Smooth muscle cell (in vitro differentiated cells): ENCODE data around the gene LCE1C. TPM values are rescaled to one million over a fixed set of nuclear protein-coding genes. Genes with fewer than 3 reads are reported as not detected.

Source experiments
- DNase-seq: peaks from one replicate; lab custom pipeline; 2025; ENCODE audit not compliant: unreplicated experiment; lab: John Stamatoyannopoulos, UW
- H2AFZ ChIP-seq: fragments of 200-600 bp; sonication (generic); 2 replicates; pipeline ENCODE4 v1.6.0; 2016; ENCODE audit warnings: antibody characterized with exemption, low read depth, mild to moderate bottlenecking
- H3F3A ChIP-seq: fragments of 200-600 bp; sonication (generic); 2 replicates; pipeline ENCODE4 v1.6.0; 2017; ENCODE audit warnings: antibody characterized with exemption, low read depth
- H3K27ac ChIP-seq: fragments of 200-600 bp; sonication (generic); 2 replicates; pipeline ENCODE4 v1.5.1; 2016; ENCODE audit warnings: low read depth, mild to moderate bottlenecking
- H3K27me3 ChIP-seq: fragments of 200-600 bp; sonication (generic); 2 replicates; pipeline ENCODE4 v1.6.1; 2016; ENCODE audit warnings: low read depth, mild to moderate bottlenecking
- H3K36me3 ChIP-seq: fragments of 200-600 bp; sonication (generic); 2 replicates; pipeline ENCODE4 v1.5.1; 2016; ENCODE audit warnings: low read depth
- H3K4me1 ChIP-seq: fragments of 200-600 bp; sonication (generic); 2 replicates; pipeline ENCODE4 v1.5.1; 2016; ENCODE audit warnings: low read depth
- H3K4me2 ChIP-seq: fragments of 200-600 bp; sonication (generic); 2 replicates; pipeline ENCODE4 v1.6.0; 2016; ENCODE audit warnings: mild to moderate bottlenecking
- H3K4me3 ChIP-seq: fragments of 200-600 bp; sonication (generic); 2 replicates; pipeline ENCODE4 v1.5.1; 2016; ENCODE audit warnings: mild to moderate bottlenecking
- H3K79me2 ChIP-seq: fragments of 200-600 bp; sonication (generic); 2 replicates; pipeline ENCODE4 v1.6.0; 2016; ENCODE audit warnings: low read depth, mild to moderate bottlenecking
- H3K9ac ChIP-seq: fragments of 200-600 bp; sonication (generic); 2 replicates; pipeline ENCODE4 v1.6.0; 2016; ENCODE audit warnings: low read depth
- H3K9me3 ChIP-seq: fragments of 200-600 bp; sonication (generic); replicated peaks from 2 replicates; pipeline ENCODE4 v1.5.1; 2016; ENCODE audit warnings: low read depth
- H4K20me1 ChIP-seq: fragments of 200-600 bp; sonication (generic); 2 replicates; pipeline ENCODE4 v1.6.0; 2016; ENCODE audit warnings: low read depth
- CTCF ChIP-seq: fragments of 200-600 bp; sonication (generic); IDR thresholded peaks from 2 replicates; pipeline ENCODE4 v1.5.1; 2017; ENCODE audit warnings: borderline replicate concordance, mild to moderate bottlenecking, antibody characterized with exemption; ENCODE audit not compliant: insufficient read depth, poor library complexity, severe bottlenecking
- WGBS: methylation state at CpG from one replicate; pipeline ENCODE4 v1.1.7; 2016; ENCODE audit warnings: low lambda C conversion rate; 5-methylcytosine and 5-hydroxymethylcytosine counted together
- polyA plus RNA-seq: library from polyadenylated mRNA; unstranded; fragments of >200 nt; fragmentation: Nextera tagmentation; extraction: Ambion mirVana; gene quantifications from 2 replicates; pipeline ENCODE4 v1.2.1, GENCODE V29; 2016
- total RNA-seq: library from RNA; depleted of rRNA; stranded (reverse); fragments of >200 nt; gene quantifications from 2 replicates; pipeline ENCODE4 v1.2.3, GENCODE V29; 2014

The LCE1C gene
- total and polyA plus RNA-seq, 2 experiments from 2014 or later, result not detected

GRCh38 chr1:152777510-152778137, 28.8 kb downstream of the LCE1C start:
- H3K27me3 ChIP-seq, result no peaks in the 10 kb centered on the region
- peaks cover 7% of the 10 kb centered on the region for H3K9me3 ChIP-seq
- no peaks in the 10 kb centered on the region for H3K79me2 ChIP-seq
- H3F3A ChIP-seq, result no peaks in the 10 kb centered on the region
- 55% methylated on average over 4 of the region's 4 CpGs for WGBS
- no peaks in the 10 kb centered on the region for H3K4me1 ChIP-seq
- TF ChIP-seq CTCF, result no peak
- H3K36me3 ChIP-seq, result no peaks in the 10 kb centered on the region
- H2AFZ ChIP-seq, result no peak overlapping the region
- no peak overlapping the region for H3K4me3 ChIP-seq
- no peak overlapping the region for H3K27ac ChIP-seq
- no peak for DNase-seq
- H3K4me2 ChIP-seq, result no peak overlapping the region
- no peaks in the 10 kb centered on the region for H4K20me1 ChIP-seq
- no peak overlapping the region for H3K9ac ChIP-seq

DNA sequence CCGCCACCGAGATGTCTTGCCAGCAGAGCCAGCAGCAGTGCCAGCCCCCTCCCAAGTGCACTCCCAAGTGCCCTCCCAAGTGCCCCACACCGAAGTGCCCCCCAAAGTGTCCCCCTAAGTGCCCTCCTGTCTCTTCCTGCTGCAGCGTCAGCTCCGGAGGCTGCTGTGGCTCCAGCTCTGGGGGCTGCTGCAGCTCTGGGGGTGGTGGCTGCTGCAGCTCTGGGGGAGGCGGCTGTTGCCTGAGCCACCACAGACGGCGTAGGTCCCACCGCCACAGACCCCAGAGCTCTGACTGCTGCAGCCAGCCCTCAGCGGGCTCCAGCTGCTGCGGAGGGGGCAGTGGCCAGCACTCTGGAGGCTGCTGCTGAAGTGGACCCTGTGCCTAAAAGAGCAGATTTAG, 30.1 kb downstream of the LCE1C start:
- no peak overlapping the region for H3K4me2 ChIP-seq
- DNase-seq, result no peak
- no peaks in the 10 kb centered on the region for H3K36me3 ChIP-seq
- TF ChIP-seq CTCF, result no peak
- no peaks in the 10 kb centered on the region for H3K79me2 ChIP-seq
- H3K4me1 ChIP-seq, result no peaks in the 10 kb centered on the region
- no peak overlapping the region for H2AFZ ChIP-seq
- 70% methylated on average over 11 of the region's 11 CpGs for WGBS
- H3K9me3 ChIP-seq, result peaks cover 7% of the 10 kb centered on the region
- H3F3A ChIP-seq, result no peaks in the 10 kb centered on the region
- no peak overlapping the region for H3K9ac ChIP-seq
- no peaks in the 10 kb centered on the region for H4K20me1 ChIP-seq
- no peak overlapping the region for H3K4me3 ChIP-seq
- no peak overlapping the region for H3K27ac ChIP-seq
- no peaks in the 10 kb centered on the region for H3K27me3 ChIP-seq

DNA sequence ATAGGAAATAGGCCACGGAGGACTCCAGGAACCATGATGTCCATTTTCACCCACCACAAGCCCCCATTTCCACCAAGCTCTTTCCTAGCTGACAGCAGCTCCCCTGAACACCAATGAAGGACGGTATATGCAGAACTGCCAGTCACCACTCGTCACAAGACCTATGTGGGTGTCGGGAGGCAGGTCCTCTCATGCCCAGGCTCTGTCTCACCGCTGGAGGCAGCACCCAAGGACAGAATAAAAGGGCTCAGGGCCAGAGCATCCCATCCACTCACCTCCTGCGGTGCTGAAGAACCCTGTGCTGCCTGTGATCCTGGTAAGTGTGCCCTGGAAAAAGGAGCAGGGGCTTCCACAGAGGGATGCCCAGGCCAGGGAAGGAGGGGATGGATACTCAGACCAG, 31.6 kb downstream of the LCE1C start, which contains the start of gene LCE1F:
LCE1F (plus strand) TSS at position 266 of the 400 bp plus-strand sequence. CDS start 1,232 bp downstream, outside the sequence.
- Histone ChIP-seq H3K27ac (no peak within 1 kb of the TSS), H3K36me3 (no peaks in the 10 kb centered on the region)
- no peak for TF ChIP-seq CTCF

DNA sequence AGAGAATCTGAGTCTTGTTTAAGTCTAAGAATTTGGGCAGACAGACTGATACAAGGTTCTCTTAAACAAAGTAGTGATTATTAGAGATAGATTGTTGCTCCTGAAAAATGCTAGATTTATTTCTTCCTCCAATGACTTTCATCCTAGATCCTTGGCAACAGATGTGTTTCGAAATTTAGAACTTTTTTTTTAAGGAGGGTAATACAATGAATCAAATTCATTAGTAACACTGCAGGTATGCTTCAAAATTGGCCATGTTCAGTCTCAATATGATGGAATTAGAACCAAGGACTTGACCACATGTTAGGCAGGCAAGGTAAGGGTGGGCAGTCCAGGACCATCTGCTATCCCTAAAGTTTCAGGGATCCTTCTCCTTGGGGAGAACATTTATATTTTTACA, 36.0 kb downstream of the LCE1C start:
- H2AFZ ChIP-seq, result no peak overlapping the region
- TF ChIP-seq CTCF, result no peak
- H3K36me3 ChIP-seq, result no peaks in the 10 kb centered on the region
- WGBS, result 35% methylated on average over 1 of the region's 1 CpG
- no peak overlapping the region for H3K9ac ChIP-seq
- no peaks in the 10 kb centered on the region for H4K20me1 ChIP-seq
- H3K4me2 ChIP-seq, result no peak overlapping the region
- H3K79me2 ChIP-seq, result no peaks in the 10 kb centered on the region
- H3K27me3 ChIP-seq, result no peaks in the 10 kb centered on the region
- H3K27ac ChIP-seq, result no peak overlapping the region
- no peaks in the 10 kb centered on the region for H3F3A ChIP-seq
- H3K9me3 ChIP-seq, result peaks cover 12% of the 10 kb centered on the region
- DNase-seq, result no peak
- H3K4me3 ChIP-seq, result no peak overlapping the region
- H3K4me1 ChIP-seq, result no peaks in the 10 kb centered on the region

More for the DNA sequence above, 31.6 kb downstream of the LCE1C start, which contains the start of gene LCE1F:
- no peak within 1 kb of the TSS for H3K9ac ChIP-seq
- H3K9me3 ChIP-seq, result peaks cover 7% of the 10 kb centered on the region
- H2AFZ ChIP-seq, result no peak within 1 kb of the TSS
- H3F3A ChIP-seq, result no peaks in the 10 kb centered on the region
- no peak within 1 kb of the TSS for H3K4me3 ChIP-seq
- H3K27me3 ChIP-seq, result no peaks in the 10 kb centered on the region
- 45% methylated on average over 6 of the region's 6 CpGs for WGBS
- no peak within 1 kb of the TSS for H3K4me2 ChIP-seq
- no peaks in the 10 kb centered on the region for H3K79me2 ChIP-seq
- DNase-seq, result no peak
- H4K20me1 ChIP-seq, result no peaks in the 10 kb centered on the region
- no peaks in the 10 kb centered on the region for H3K4me1 ChIP-seq
